ENCODE data around the gene CHST12.

DNA sequence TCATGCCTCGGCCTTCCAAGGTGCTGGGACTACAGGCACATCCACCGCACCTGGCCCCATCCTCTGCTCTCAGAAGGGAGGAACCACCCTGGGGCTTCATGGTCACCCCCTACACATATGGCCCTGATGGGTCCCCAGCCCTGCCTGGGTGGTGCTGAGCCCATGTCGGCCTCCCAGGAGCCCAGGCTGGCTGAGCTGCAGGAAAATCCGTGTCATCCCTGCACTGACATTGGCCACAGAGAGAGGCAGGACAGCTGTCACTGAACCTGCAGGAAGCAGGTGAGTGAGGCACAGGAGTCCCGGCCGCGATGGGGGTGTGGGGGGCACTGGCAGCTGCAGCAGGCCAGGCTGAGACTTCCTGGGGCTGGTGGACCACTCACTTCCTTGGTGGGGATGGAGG lies 64.8 kb downstream of the CHST12 start:
- TF ChIP-seq, protein P1, sequence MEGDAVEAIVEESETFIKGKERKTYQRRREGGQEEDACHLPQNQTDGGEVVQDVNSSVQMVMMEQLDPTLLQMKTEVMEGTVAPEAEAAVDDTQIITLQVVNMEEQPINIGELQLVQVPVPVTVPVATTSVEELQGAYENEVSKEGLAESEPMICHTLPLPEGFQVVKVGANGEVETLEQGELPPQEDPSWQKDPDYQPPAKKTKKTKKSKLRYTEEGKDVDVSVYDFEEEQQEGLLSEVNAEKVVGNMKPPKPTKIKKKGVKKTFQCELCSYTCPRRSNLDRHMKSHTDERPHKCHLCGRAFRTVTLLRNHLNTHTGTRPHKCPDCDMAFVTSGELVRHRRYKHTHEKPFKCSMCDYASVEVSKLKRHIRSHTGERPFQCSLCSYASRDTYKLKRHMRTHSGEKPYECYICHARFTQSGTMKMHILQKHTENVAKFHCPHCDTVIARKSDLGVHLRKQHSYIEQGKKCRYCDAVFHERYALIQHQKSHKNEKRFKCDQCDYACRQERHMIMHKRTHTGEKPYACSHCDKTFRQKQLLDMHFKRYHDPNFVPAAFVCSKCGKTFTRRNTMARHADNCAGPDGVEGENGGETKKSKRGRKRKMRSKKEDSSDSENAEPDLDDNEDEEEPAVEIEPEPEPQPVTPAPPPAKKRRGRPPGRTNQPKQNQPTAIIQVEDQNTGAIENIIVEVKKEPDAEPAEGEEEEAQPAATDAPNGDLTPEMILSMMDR (IDR thresholded peaks at IDR 0.05; ENCODE audit: insufficient read depth, low read depth, low read length): no peak
- TF ChIP-seq EZH2 (IDR thresholded peaks at IDR 0.05; ENCODE audit: insufficient read depth, low read length): no peak

Data from astrocyte (in vitro differentiated cells and primary cell).